Caki2 (cell line): Measurements from ENCODE around the gene XIRP2. TPM values are rescaled to one million over a fixed set of nuclear protein-coding genes. Genes with fewer than 3 reads are reported as not detected.
A peak's percentile ranks its signal among the peaks of the same experiment; 100 is the strongest.

Source experiments
- DNase-seq: peaks from one replicate; pipeline ENCODE4 v3.0.0-alpha.2; 2015; ENCODE audit warnings: low read depth
- in situ Hi-C: cut with HindIII; loops from 2 replicates; pipeline ENCODE4 v1.10.0; 2016; ENCODE audit warnings: low sequenced_read_pairs, low pct_unique_long_range_greater_than_20kb, mixed read lengths
- total RNA-seq: library from RNA; depleted of rRNA; stranded (reverse); fragments of >200 nt; shearing (Covaris generic); gene quantifications from 2 replicates; pipeline ENCODE4 v1.2.3, GENCODE V29; 2014; ENCODE audit warnings: low replicate concordance; rRNA removed

The XIRP2 gene
- total RNA-seq = not detected in 2 replicates

- in situ Hi-C loops = no loop called here
Measured at GRCh38 chr2:166888180-166888579, at the start of gene XIRP2. XIRP2 (plus strand) TSS chr2:166888480; CDS start chr2:166903483, 15,003 bp downstream.

GRCh38 chr2:166841152-166841551 is 47.1 kb upstream of the XIRP2 start:
- no peak for DNase-seq
- in situ Hi-C loops = no loop called here

More at GRCh38 chr2:166888180-166888579, at the start of gene XIRP2:
- DNase-seq = no peak

- DNase-seq = no peak
- in situ Hi-C loops = no loop called here
Measured at GRCh38 chr2:166841679-166842078, 46.6 kb upstream of the XIRP2 start.

- no peak for DNase-seq
- in situ Hi-C loops = no loop called here
Measured at GRCh38 chr2:166844111-166844510, 44.2 kb upstream of the XIRP2 start.

GRCh38 chr2:166862468-166863132 is 25.7 kb upstream of the XIRP2 start:
- in situ Hi-C loops = no loop called here
- DNase-seq = no peak

GRCh38 chr2:166867874-166868514 is 20.3 kb upstream of the XIRP2 start:
- no peak for DNase-seq
- in situ Hi-C loops = no loop called here

- no peak for DNase-seq
- in situ Hi-C loops = no loop called here
Measured at GRCh38 chr2:166870346-166870745, 17.9 kb upstream of the XIRP2 start.

- in situ Hi-C loops = no loop called here
Measured at GRCh38 chr2:166881177-166881576, 7.1 kb upstream of the XIRP2 start.

GRCh38 chr2:166882851-166883250 is 5.4 kb upstream of the XIRP2 start:
- in situ Hi-C loops = no loop called here

More at GRCh38 chr2:166881177-166881576, 7.1 kb upstream of the XIRP2 start:
- DNase-seq = no peak

GRCh38 chr2:166891727-166892126 is 3.4 kb downstream of the XIRP2 start:
- DNase-seq = no peak
- in situ Hi-C loops = no loop called here

More at GRCh38 chr2:166882851-166883250, 5.4 kb upstream of the XIRP2 start:
- DNase-seq = no peak

- in situ Hi-C loops = no loop called here
- no peak for DNase-seq
Measured at GRCh38 chr2:166892397-166892796, 4.1 kb downstream of the XIRP2 start.

GRCh38 chr2:166895243-166895642 is 7.0 kb downstream of the XIRP2 start:
- in situ Hi-C loops = no loop called here

GRCh38 chr2:166897666-166898065 is 9.4 kb downstream of the XIRP2 start:
- in situ Hi-C loops = no loop called here
- DNase-seq = no peak

More at GRCh38 chr2:166895243-166895642, 7.0 kb downstream of the XIRP2 start:
- no peak for DNase-seq

GRCh38 chr2:166899676-166900075 is 11.4 kb downstream of the XIRP2 start:
- in situ Hi-C loops = no loop called here
- DNase-seq = no peak

- DNase-seq = peak; percentile 4
- in situ Hi-C loops = no loop called here
Measured at GRCh38 chr2:166900700-166901099, 12.4 kb downstream of the XIRP2 start.

- in situ Hi-C loops = no loop called here
- DNase-seq = no peak
Measured at GRCh38 chr2:166901336-166901735, 13.1 kb downstream of the XIRP2 start.

- in situ Hi-C loops = no loop called here
- no peak for DNase-seq
Measured at GRCh38 chr2:166916987-166917386, 28.7 kb downstream of the XIRP2 start.

- in situ Hi-C loops = no loop called here
- no peak for DNase-seq
Measured at GRCh38 chr2:166917415-166917814, 29.1 kb downstream of the XIRP2 start.

GRCh38 chr2:166921261-166921896 is 33.1 kb downstream of the XIRP2 start:
- in situ Hi-C loops = no loop called here
- no peak for DNase-seq
